Peyer's patch (tissue), 4 donors: ENCODE measurements around the gene CDKAL1.

Experiments used
- CTCF ChIP-seq, 6 experiments: fragments of 450-650 bp in 4 of 6; fragments of 200-600 bp in 2 of 6; sonication (generic) in 1 of 6; IDR thresholded peaks; one replicate each; pipeline ENCODE4 v1.5.1; 2017 to 2019; ENCODE audit warnings: antibody characterized with exemption in 6 of 6, mild to moderate bottlenecking in 3 of 6, moderate library complexity in 1 of 6
- POLR2A ChIP-seq, 2 donors: fragments of 450-650 bp; IDR thresholded peaks; one replicate each; pipeline ENCODE4 v1.5.1; 2017; ENCODE audit warnings: antibody characterized with exemption in 2 of 2, mild to moderate bottlenecking in 2 of 2, moderate library complexity in 2 of 2

- TF ChIP-seq CTCF (IDR thresholded peaks at IDR 0.05) = no peak
- TF ChIP-seq POLR2A (IDR thresholded peaks at IDR 0.05) = no peak
Measured at GRCh38 chr6:20661721-20662120, 127.5 kb downstream of the CDKAL1 start.
